HepG2 (cell line): ENCODE results near the gene SH3BP2. TPM values are rescaled to one million over a fixed set of nuclear protein-coding genes. Genes with fewer than 3 reads are reported as not detected.

Experiments
- ATRX ChIP-seq: sonication (generic); formaldehyde crosslinking; IDR thresholded peaks from 2 replicates; pipeline ENCODE4 v1.4.0; 2020; ENCODE audit warnings: missing genetic modification reagents, borderline replicate concordance
- HNF1A ChIP-seq, 2 experiments: sonication (generic) in 1 of 2; formaldehyde crosslinking in 1 of 2; IDR thresholded peaks; 2 replicates each; pipeline versions ENCODE4 v1.4.0 to v1.6.1; 2016 to 2020; ENCODE audit warnings: borderline replicate concordance in 1 of 2, low read depth in 1 of 2, mild to moderate bottlenecking in 1 of 2, missing genetic modification reagents in 1 of 2
- HNRNPUL1 ChIP-seq: fragments of 200-400 bp; formaldehyde crosslinking; IDR thresholded peaks from 2 replicates; pipeline ENCODE4 v1.6.1; 2017; ENCODE audit warnings: low read depth, mild to moderate bottlenecking, low read length, moderate library complexity
- HOXD1 ChIP-seq: sonication (generic); formaldehyde crosslinking; IDR thresholded peaks from 2 replicates; pipeline ENCODE4 v1.5.0; 2020; ENCODE audit warnings: missing genetic modification reagents
- KAT8 ChIP-seq: IDR thresholded peaks from 2 replicates; pipeline ENCODE4 v1.6.1; 2016; ENCODE audit warnings: missing genetic modification reagents, missing compliant biosample characterization
- KDM5A ChIP-seq: fragments of 200-600 bp; sonication (generic); IDR thresholded peaks from 2 replicates; pipeline ENCODE4 v1.7.0; 2018; ENCODE audit warnings: antibody characterized with exemption, mild to moderate bottlenecking, low read length, borderline replicate concordance
- MEF2D ChIP-seq: sonication (generic); formaldehyde crosslinking; IDR thresholded peaks from 2 replicates; pipeline ENCODE4 v1.5.1; 2020; ENCODE audit warnings: mild to moderate bottlenecking, missing genetic modification reagents
- NFKB2 ChIP-seq: sonication (generic); formaldehyde crosslinking; IDR thresholded peaks from 2 replicates; pipeline ENCODE4 v1.4.0; 2020; ENCODE audit warnings: missing genetic modification reagents, borderline replicate concordance
- SMAD1 ChIP-seq: sonication (generic); formaldehyde crosslinking; IDR thresholded peaks from 2 replicates; pipeline ENCODE4 v1.4.0; 2020; ENCODE audit warnings: missing genetic modification reagents, low read depth, mild to moderate bottlenecking, borderline replicate concordance
- YEATS4 ChIP-seq: sonication (generic); formaldehyde crosslinking; IDR thresholded peaks from 2 replicates; pipeline ENCODE4 v1.4.0; 2020; ENCODE audit warnings: missing genetic modification reagents, borderline replicate concordance
- ZFP36L1 ChIP-seq: sonication (generic); formaldehyde crosslinking; IDR thresholded peaks from 2 replicates; pipeline ENCODE4 v1.8.0; 2022; ENCODE audit warnings: mild to moderate bottlenecking, missing genetic modification reagents, moderate library complexity
- ZFP91 ChIP-seq: sonication (generic); formaldehyde crosslinking; IDR thresholded peaks from 2 replicates; pipeline ENCODE4 v1.9.0; 2022; ENCODE audit warnings: missing genetic modification reagents, mild to moderate bottlenecking, borderline replicate concordance
- ZFX ChIP-seq: sonication (generic); formaldehyde crosslinking; IDR thresholded peaks from 2 replicates; pipeline ENCODE4 v1.4.0; 2020; ENCODE audit warnings: mild to moderate bottlenecking, low read depth, missing genetic modification reagents, moderate library complexity
- ZHX2 ChIP-seq, 2 experiments: sonication (generic) in 1 of 2; formaldehyde crosslinking in 1 of 2; IDR thresholded peaks; 2 replicates each; pipeline versions ENCODE4 v1.6.1 to v1.9.0; 2014 to 2022; ENCODE audit warnings: antibody characterized with exemption in 1 of 2, borderline replicate concordance in 1 of 2, inconsistent platforms in 1 of 2, low read depth in 1 of 2, missing genetic modification reagents in 1 of 2
- ZNF546 ChIP-seq: sonication (generic); formaldehyde crosslinking; conservative IDR thresholded peaks from 2 replicates; pipeline ENCODE4 v1.8.1; 2023; ENCODE audit warnings: mild to moderate bottlenecking, missing genetic modification reagents
- polyA plus RNA-seq, 8 experiments: library from polyadenylated mRNA; depleted of rRNA in 3 of 8; stranded (reverse) in 7 of 8; unstranded in 1 of 8; fragments of >200 nt; fragmentation: Illumina TruSeq in 4 of 8; extraction: Trizol in 4 of 8; gene quantifications; 2 replicates each; pipeline versions ENCODE4 v1.2.1 to v1.2.3, GENCODE V29; 2011 to 2016; ENCODE audit warnings: low read depth in 4 of 8, missing spikeins in 1 of 8, mixed read lengths in 1 of 8; ENCODE audit not compliant: insufficient read depth in 1 of 8
- total RNA-seq, 5 experiments: library from RNA; depleted of rRNA; stranded (reverse); fragments of >200 nt; fragmentation: Illumina TruSeq; extraction: Trizol; gene quantifications; 2 replicates each; pipeline ENCODE4 v1.2.3, GENCODE V29; 2016; ENCODE audit warnings: low read depth in 1 of 5

Gene SH3BP2
- total and polyA plus RNA-seq, 2 of the 13 experiments (the other 11 are each of a cell fraction or from before 2014, with no cell fraction given), result 16.9 to 34.5 TPM

- TF ChIP-seq KDM5A, result peak; percentile 75
- no peak for TF ChIP-seq ZNF546
- TF ChIP-seq ZHX2 (IDR thresholded peaks at IDR 0.05; ENCODE audit: low read depth), result 0 out of 2 replicates have a peak, but pooled peaks have one; percentile 33
- TF ChIP-seq ZHX2 (CRISPR knock-in tag; IDR thresholded peaks at IDR 0.05; ENCODE audit: borderline replicate concordance), result no peak
- no peak for TF ChIP-seq HNF1A (IDR thresholded peaks at IDR 0.05; ENCODE audit: low read depth)
- peak; percentile 10; the same call in 1 of the 2 replicates for TF ChIP-seq HNF1A (CRISPR knock-in tag; IDR thresholded peaks at IDR 0.05; ENCODE audit: borderline replicate concordance)
- TF ChIP-seq ZFP91 (CRISPR knock-in tag), result peak; percentile 80; the same call in 1 of the 2 replicates
- TF ChIP-seq ZFP36L1 (CRISPR knock-in tag), result peak; percentile 45; the same call in 1 of the 2 replicates
- TF ChIP-seq YEATS4 (CRISPR knock-in tag), result peak; percentile 60; the same call in 1 of the 2 replicates
- TF ChIP-seq MEF2D (CRISPR knock-in tag), result peak; percentile 71; the same call in 1 of the 2 replicates
- TF ChIP-seq NFKB2 (CRISPR knock-in tag), result 0 out of 2 replicates have a peak, but pooled peaks have one; percentile 62
- no peak for TF ChIP-seq HNRNPUL1
- TF ChIP-seq KAT8 (CRISPR knock-in tag), result peak; percentile 81
- TF ChIP-seq SMAD1, result peak; percentile 77; the same call in 1 of the 2 replicates
- TF ChIP-seq ZFX (CRISPR knock-in tag), result peak; percentile 98
- 0 out of 2 replicates have a peak, but pooled peaks have one; percentile 8 for TF ChIP-seq HOXD1
- TF ChIP-seq ATRX (CRISPR knock-in tag), result no peak
These were observed 50.5 kb downstream of the SH3BP2 start, which contains the start of gene ADD1 (continued) for GRCh38 chr4:2843263-2843940.
